Kidney capillary endothelial cell (primary cell): ENCODE results near the gene CDK9.

Experiments used
- DNase-seq: peaks from one replicate; pipeline ENCODE4 v3.0.0-alpha.2; 2018; ENCODE audit warnings: low spot score

CDK9 gene

DNA sequence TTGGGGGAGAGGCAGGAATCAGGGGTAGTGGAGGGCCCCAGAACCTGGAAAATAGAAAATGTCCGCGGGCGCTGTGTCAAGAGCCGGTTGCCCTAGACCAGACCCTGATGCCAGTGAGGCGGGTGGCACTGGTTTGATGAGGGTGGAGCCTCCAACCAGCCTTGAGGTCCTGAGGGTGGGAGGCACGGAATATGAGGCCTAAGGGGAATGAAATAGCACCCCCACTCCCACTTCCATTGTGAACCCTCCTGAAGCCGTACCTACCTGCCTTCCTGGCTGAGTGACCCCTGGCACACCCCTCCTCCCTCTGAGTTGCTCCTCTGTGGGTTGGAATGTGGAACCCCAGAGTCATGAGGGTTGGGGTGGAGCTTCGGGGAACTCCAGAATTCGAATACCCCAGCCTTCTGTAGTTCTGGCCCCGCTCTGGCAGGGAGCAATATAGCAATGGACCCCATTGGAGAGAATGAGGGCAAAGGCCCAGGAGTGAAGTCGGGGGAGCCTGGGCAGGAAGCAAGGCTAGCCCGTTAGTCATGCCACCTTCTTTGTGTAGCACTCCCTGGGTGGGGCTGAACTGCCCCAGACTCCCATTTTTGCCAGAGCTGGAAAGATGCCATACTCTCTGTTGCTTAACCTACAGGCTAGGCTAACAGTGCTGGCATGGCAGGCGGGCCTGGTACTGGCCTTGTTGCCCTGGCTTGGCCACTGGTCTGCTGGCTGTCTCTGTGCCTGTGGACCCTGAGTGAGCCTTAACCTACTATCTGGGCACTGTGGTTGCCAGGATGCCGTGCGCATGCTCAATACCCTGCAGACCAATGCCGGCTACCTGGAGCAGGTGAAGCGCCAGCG is 17.9 kb downstream of the CDK9 start:
- DNase-seq = no peak

DNA sequence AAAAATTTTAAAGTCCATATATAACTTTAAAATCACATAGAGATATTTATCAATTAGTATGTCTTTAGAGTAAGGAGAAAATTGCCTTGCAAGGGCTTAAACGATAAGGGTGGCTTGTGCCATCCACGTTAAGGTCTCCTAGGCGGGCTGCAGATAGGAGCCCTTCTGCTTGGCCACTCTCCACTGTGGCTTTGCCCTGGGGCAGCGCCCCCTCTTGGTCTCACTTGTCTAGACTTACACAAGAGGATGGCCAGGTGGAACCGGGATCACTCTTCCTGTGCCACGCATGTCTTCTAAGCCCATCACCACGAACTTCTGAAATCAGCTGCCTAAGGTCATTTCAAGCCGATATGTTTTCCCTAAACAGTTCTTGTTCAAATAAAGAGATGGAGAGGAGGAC is 19.8 kb downstream of the CDK9 start:
- no peak for DNase-seq

GRCh38 chr9:127806871-127807270 is 21.0 kb downstream of the CDK9 start:
- no peak for DNase-seq

DNA sequence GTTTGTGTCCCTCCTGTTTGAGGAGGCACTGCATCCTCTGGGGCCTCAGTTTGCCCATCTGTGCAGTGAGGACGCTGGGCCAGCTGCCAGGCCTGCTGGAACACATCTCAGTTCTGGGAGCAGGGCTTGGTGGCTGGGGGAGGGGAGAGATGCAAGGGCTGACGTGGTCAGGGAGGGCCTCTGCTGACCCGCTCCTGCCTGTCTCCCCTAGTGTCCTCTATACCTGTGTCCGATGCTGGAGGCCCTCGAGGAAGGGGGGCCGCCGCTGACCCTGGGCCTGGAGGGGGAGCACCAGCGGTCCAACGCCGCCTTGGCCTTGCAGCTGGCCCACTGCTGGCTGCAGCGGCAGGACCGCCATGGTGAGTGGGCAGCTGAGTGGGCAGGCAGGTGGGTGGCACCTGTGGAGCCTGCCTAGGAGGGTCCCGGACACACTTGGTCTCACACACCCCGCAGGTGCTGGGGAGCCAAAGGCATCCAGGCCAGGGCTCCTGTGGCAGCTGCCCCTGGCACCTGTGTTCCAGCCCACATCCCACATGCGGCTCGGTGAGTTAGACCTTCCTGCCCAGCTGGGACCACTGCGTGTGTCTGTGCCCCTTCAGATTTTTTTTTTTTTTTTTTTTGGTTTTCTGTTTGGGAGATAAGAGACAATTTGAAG is 22.6 kb downstream of the CDK9 start:
- no peak for DNase-seq

GRCh38 chr9:127809002-127809539 is 23.2 kb downstream of the CDK9 start:
- DNase-seq = no peak

DNA sequence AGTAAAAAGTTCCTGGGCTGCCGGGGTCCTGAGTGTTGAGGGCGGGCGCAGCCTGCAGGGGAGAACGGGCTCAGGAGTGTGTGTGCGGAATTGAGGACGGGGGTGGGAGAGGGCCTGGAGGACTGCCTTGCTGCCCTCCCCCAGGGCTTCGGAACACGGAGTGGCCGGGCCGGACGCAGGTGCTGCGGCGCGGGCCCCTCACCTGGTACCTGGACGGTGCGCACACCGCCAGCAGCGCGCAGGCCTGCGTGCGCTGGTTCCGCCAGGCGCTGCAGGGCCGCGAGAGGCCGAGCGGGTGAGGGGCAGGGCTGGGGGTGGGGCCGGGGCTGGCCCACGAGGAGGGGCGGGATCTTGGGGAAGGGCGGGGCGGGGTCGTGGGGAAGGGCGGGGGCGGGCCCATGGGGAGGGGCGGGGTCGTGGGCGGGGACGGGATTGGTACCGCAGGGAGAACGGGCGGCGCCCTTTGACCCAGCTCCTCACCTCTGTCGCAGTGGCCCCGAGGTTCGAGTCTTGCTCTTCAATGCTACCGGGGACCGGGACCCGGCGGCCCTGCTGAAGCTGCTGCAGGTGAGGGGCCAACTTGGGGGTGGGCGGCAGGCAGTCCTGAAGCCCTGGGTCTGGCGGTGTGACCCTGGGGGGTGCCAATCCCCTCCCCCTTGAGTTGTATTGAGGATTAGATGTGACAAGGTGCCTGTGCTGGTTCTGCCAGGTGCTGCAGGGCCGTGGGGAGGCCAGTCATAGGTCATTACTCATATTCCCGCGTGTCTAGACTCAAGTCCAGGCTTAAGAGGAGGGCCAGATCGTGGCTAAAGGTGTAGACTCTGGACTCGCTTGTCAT is 23.9 kb downstream of the CDK9 start:
- DNase-seq = no peak

DNA sequence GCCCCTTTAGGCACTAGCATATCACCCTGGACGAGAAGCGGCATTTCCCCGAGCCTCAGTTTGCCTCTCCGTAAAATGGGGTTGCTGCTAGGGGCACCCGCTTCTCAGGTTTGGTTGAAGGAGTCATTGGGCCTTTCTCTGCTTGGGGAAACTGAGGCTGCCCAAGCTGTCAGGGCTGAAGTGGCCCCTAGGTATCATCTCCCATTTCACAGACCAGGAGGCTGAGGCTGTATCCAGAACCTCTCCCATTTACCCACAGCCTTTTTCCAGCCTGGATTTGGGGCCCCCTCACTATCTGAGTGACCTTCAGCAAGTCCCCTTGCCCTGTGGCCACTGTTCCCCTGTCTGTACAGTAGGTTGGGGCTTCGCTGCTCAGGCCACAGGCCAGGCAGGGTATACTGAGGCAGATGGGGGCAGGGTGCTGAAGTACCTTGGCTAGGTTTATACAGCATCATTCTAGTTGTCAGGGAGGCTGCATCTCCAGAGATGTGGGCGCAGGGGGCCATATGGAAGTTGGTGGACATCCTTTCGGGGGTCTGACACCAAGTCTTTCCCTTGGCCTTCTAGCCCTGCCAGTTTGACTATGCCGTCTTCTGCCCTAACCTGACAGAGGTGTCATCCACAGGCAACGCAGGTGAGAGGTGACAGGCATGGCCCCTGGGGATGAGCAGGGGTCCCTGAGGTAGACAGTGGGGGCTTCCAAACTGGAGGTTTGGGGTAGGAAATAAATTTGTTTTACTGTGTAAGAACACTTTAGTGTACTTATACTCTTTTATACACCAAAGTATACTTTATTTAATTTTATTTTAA is 24.7 kb downstream of the CDK9 start:
- DNase-seq = no peak

DNA sequence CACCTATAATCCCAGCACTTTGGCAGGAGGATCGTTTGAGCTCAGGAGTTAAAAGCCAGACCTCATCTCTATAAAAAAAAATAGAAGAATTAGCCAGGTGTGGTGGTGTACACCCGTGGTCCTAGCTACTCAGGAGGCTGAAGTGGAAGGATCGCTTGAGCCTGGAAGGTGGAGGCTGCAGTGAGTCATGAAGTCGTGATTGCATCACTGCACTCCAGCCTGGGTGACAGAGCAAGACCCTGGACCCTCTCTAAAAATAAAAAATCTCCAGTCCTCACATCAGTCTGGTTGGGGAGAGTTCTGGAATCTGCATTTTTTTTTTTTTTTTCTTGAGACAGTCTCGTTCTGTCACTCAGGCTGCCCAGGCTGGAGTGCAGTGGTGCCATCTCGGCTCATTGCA is 26.2 kb downstream of the CDK9 start:
- DNase-seq = no peak

DNA sequence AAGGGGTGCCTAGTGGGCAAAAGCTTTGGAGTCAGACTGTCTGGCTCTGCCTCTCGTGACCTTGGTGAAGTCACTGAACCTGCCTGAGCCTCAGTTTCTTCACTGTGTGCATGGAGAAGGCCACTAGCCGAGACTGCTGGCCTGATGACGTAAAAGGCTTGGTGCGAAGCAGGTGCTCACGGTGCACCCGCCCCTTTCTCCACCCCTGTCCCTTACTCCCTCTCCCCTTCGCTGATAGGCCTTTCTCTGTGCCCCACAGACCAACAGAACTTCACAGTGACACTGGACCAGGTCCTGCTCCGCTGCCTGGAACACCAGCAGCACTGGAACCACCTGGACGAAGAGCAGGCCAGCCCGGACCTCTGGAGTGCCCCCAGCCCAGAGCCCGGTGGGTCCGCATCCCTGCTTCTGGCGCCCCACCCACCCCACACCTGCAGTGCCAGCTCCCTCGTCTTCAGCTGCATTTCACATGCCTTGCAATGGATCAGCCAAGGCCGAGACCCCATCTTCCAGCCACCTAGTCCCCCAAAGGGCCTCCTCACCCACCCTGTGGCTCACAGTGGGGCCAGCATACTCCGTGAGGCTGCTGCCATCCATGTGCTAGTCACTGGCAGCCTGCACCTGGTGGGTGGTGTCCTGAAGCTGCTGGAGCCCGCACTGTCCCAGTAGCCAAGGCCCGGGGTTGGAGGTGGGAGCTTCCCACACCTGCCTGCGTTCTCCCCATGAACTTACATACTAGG is 27.3 kb downstream of the CDK9 start:
- DNase-seq = no peak

DNA sequence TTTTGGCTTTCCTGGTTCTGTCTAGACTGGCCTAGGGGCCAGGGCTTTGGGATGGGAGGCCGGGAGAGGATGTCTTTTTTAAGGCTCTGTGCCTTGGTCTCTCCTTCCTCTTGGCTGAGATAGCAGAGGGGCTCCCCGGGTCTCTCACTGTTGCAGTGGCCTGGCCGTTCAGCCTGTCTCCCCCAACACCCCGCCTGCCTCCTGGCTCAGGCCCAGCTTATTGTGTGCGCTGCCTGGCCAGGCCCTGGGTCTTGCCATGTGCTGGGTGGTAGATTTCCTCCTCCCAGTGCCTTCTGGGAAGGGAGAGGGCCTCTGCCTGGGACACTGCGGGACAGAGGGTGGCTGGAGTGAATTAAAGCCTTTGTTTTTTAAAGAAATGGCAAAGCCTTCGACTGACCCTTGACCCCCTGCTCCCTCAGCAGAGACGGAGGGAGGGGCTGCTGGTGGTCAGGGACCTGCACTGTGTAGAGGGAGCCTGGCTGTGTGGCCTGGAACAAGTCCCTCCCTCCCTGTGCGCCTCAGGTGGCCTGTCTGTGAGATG is 27.9 kb downstream of the CDK9 start:
- no peak for DNase-seq

DNA sequence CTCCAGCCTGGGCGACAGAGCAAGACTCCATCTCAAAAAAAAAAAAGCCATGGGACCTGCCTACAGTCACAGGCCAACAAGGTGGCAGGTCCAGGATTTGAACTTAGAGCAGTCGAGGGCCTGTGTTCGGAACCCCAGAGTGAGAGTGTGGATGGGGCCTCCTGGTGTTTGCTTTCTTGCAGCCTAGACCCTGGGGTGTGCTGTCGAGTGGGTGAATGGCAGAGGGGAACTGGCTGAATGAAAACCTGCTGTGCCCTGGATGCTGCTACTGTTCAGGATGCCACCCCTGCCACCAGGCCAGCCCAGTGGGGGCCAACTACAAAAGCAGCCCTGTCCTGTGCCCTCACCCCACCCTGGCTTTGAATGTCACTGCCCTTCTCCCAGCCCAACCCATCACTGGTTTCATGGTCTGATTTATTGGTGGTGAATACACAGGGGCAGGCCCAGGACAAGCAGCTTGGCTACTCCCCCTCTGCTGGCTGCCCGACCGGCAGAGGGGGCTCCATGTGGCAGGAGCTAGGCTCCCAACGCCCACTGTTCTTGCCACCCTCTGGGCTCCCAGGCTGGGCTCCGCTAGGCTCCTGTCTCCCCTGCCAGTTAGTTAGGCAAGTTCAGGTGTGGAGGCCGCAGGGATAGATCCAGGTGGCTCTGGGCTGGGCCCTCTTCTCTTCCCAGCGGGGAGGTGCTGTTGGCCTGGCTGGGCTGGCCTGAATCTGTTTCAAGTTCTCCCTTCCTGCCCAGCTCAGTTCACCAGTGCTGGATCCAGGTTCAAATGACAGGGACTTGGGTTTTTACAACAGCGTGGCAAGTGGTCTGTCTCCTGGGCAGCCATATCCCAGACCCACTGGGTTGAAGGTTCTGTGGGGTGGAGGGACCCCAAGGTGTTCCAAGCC is 29.0 kb downstream of the CDK9 start:
- no peak for DNase-seq

GRCh38 chr9:127815512-127816361 is 29.9 kb downstream of the CDK9 start:
- no peak for DNase-seq

DNA sequence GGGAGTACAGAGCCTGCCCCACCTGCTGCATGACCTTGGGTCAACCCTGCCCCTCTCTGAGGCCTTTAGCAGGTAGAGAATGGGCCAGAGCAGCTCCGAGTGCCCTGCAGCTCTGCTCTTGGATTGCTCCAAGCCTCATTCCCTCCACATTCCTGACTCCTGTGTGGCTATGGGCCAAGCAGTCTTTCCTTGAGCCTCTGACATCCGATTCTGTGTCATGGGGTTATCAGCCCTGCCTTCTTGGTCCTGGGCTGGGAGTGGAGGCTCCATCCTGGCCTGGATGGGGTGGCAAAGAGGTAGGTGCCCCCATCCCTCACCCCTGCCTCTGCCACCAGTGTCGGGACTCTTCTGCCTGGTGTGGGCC is 30.5 kb downstream of the CDK9 start:
- DNase-seq = no peak

- no peak for DNase-seq
These were observed 30.9 kb downstream of the CDK9 start for GRCh38 chr9:127816728-127817127.

GRCh38 chr9:127817881-127818434 is 32.1 kb downstream of the CDK9 start:
- no peak for DNase-seq

GRCh38 chr9:127818574-127818973 is 32.7 kb downstream of the CDK9 start:
- DNase-seq = no peak

- DNase-seq = no peak
These were observed 36.3 kb downstream of the CDK9 start for GRCh38 chr9:127822108-127822507.

- DNase-seq = no peak
These were observed 39.7 kb downstream of the CDK9 start for GRCh38 chr9:127825319-127826051.
